GM21529 (cell line): ENCODE data around the gene CCHCR1.
"Not testable (repeated sequence)": the region's sequence is repeated elsewhere in the genome, so short reads cannot be mapped to it uniquely, and the experiment has no call there.

ENCODE experiments used
- ATAC-seq: cut with Tn5 transposase; IDR thresholded peaks from one replicate; pipeline ENCODE4 v1.9.1; 2021; ENCODE audit not compliant: unreplicated experiment

Gene CCHCR1, protein sequence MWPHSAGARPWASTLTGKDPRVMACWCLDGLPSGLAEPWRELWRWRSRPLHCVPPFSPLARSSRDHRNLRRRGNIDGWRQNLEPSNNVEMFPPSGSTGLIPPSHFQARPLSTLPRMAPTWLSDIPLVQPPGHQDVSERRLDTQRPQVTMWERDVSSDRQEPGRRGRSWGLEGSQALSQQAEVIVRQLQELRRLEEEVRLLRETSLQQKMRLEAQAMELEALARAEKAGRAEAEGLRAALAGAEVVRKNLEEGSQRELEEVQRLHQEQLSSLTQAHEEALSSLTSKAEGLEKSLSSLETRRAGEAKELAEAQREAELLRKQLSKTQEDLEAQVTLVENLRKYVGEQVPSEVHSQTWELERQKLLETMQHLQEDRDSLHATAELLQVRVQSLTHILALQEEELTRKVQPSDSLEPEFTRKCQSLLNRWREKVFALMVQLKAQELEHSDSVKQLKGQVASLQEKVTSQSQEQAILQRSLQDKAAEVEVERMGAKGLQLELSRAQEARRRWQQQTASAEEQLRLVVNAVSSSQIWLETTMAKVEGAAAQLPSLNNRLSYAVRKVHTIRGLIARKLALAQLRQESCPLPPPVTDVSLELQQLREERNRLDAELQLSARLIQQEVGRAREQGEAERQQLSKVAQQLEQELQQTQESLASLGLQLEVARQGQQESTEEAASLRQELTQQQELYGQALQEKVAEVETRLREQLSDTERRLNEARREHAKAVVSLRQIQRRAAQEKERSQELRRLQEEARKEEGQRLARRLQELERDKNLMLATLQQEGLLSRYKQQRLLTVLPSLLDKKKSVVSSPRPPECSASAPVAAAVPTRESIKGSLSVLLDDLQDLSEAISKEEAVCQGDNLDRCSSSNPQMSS

DNA sequence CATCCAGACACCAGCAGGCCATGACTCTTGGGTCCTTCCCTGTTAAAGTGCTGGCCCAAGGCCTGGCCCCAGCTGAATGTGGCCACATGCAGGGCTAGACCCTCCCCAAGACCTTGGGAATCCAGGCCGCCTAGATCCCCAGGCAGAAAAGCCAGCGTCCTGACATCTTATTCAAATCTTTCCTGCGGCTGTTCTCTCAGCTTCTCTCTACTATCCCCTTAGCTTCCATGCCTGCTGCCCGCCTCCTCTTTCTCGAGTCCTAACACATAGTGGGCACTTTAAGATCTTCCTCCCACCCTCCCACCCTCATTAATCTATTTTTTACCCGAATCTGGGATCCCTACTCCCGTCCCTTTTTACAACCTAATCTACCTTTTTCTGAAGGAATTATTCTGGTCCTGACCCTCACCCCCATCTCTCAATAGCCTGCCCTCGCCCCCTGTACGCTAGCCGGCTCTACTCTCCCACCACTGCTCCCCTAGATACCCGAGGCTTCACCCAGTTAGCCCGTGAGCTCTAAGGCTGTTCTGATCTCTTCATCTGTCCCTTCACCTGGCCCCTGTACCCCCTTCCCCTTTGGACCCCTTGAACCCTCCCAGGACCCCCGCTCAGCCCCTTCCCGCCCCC lies at the start of gene CCHCR1:
TSS of gene CCHCR1 (minus strand) at position 290 of the 627 bp plus-strand sequence. CDS start at position 88, 202 bp downstream.
- ATAC-seq: peak; percentile 14

DNA sequence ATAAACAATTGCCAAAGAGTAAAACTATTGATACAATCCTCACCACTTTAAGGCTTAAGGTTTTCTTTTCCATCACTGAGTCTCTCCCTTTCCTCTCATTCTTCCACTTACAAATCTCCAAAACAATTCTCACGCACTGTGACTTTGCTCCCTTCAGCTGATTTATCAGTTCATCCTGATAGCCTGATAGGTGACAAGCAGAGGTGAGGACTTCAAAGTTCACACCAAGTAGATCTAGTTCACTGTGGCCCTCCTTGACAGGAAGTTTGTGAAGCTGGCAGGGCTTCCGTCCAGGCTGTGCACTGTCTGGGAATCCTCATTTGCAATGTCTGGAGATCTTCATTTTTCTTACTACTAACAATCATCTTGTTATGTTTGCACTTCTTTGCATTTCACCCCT lies 48.0 kb upstream of the CCHCR1 start:
- no peak for ATAC-seq

DNA sequence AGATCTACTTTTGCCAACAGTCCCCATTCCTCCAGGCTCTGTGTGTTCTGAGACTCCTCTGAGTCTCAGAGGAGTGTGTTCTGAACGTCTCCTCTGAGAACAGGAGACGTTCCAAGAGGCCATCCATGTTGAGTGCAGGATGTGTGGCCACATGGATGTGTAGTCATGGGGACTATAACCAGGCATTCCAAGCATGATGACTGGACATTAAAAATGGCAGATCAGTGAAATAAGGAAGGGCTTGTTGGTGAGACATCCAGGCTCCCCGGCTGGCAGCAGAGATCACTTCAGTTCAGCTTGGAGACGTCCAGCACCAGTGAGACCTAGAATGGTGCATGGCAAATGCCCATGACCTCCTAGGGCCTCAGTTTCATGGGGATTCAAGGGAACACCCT lies 47.1 kb upstream of the CCHCR1 start:
- no peak for ATAC-seq

DNA sequence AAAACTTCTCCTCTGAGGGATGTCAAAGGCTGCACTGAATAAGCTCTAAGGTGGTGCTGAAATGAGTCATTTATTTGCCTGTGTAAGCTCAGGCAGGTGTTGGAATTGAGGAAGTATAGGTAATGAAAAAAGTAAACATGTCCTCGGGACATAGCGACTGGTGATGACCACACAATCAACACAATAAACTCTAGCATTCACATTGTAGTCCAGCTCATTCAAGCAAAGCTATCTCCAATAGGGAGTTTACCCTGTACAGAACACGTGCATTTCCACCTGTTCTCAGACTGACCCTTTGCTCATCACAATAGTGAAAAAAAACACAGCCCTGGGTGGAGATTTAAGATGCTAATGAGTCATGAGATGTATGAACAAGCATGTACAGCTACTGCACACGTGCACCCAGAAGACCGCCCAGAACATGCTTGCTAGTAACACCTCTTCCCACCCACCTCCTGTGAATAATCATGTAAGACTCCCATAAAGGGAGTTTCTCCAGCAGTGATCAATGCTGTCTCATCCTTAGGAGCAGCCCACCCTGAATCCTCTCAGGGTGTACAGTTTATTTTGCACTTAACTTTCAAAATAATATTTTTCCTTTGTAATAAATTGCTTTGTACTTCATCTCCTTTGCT lies 45.9 kb upstream of the CCHCR1 start:
- peak; percentile 50 for ATAC-seq

DNA sequence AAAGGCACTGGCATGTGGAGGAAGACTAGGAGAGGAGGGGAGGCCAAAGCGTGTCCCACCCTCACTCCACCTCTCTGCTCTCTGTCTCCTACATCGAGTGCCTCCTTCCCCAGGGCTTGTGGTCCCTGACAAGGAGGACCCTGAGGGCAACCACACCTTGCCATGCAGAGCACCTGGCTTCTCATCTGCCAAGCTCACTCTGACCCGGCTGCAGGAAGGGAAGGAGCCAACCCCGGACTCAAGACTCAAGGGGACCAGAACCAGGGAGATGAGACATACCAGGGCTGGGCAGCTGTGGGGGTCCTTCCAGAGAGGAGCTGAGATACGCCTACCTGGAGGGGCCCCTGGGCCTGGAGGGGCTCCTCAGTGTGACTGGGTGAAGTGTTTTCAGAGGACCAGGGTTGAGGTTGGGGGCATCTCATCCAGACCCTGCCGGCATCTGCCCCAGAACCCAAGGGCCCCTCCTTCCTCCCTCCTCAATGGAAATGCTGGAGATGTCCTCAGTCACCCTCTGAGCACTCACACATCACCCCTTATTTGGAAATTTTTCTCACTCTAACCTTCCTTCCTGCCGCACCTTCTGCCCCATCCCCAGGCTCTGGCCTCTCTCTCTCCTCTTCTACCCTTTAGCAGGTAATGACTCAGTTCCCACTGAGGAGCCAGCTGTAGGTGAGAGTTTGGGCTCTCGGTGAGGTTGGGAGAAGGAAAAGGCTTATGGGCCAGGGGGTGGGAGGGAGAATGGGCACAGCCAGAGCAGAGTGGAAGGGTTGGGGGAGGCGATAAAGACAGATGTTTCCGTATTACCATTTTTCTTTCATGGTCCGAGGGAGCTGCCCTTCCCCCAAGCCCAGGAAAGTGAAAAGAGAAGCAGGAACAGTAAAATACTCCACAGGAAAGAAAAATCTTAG lies 44.9 kb upstream of the CCHCR1 start:
- no peak for ATAC-seq

DNA sequence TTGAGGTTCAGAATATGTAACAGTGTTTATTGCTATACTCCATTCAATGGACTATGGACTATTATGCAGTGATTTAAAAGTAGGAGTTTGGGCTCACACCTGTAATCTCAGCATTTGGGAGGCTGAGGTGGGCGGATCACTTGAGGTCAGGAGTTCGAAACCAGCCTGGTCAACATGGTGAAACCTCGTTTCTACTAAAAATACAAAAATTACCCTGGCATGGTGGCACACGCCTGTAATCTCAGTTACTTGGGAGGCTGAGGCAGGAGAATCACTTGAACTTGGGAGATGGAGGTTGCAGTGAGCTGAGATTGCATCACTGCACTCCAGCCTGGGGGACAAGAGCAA lies 41.5 kb upstream of the CCHCR1 start:
- ATAC-seq: not testable (repeated sequence)

DNA sequence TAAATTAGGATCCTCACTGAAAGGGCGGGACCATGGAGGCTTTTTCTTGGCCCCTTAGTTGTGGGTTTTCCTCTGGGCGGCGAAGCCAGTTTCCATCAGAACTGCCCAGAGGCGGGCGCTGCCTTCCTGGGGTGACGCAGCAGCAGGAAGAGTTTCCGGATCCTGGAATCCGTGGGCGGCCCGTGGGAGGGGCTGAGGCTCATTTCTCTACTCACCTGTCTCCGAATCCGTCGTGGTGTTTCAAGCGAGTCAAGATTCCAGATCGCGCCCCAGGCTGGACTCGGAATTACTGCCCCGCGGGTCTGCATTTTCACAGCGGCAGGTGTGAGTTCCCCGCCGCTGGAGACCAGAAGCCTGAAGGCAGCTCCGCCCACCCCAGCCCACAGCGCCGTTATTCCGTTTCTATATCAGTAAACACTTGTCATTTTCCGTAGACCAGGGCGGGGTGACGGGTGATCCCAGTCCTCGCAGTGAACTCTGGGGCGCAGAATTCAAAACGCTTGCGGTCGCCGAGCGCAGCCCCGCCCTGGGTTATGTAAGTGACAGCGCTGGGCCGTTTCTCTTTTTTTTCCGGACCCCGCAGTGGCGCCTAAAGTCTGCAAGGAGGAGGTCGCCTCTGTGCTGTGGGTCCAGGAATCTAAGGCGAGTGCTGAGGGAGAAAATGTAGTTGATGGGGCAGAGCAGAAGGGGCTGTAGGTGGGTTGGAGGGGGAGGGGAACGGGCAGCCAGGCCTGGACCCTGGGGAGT lies 40.1 kb upstream of the CCHCR1 start:
- peak; percentile 63 for ATAC-seq

DNA sequence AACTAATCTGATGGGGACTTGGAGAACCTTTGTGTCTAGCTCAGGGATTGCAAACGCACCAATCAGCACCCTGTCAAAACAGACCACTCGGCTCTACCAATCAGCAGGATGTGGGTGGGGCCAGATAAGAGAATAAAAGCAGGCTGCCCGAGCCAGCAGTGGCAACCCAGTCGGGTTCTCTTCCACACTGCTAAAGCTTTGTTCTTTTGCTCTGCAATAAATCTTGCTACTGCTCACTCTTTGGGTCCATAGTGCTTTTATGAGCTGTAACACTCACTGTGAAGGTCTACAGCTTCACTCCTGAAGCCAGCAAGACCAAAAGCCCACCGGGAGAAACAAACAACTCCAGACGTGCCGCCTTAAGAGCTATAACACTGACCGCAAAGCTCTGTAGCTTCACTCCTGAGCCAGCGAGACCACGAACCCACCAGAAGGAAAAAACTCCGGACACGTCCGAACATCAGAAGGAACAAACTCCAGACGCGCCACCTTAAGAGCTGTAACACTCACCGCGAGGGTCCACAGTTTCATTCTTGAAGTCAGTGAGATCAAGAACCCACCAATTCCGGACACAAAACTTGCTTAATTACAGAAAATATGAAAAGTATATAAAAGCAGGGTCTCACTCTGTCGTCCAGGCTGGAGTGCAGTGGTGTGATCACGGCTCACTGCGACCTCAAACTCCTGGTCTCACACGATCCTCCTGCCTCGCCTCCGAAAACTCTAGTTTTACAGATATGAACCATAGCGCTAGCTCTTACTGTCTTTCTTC lies 38.8 kb upstream of the CCHCR1 start:
- peak; percentile 2 for ATAC-seq

DNA sequence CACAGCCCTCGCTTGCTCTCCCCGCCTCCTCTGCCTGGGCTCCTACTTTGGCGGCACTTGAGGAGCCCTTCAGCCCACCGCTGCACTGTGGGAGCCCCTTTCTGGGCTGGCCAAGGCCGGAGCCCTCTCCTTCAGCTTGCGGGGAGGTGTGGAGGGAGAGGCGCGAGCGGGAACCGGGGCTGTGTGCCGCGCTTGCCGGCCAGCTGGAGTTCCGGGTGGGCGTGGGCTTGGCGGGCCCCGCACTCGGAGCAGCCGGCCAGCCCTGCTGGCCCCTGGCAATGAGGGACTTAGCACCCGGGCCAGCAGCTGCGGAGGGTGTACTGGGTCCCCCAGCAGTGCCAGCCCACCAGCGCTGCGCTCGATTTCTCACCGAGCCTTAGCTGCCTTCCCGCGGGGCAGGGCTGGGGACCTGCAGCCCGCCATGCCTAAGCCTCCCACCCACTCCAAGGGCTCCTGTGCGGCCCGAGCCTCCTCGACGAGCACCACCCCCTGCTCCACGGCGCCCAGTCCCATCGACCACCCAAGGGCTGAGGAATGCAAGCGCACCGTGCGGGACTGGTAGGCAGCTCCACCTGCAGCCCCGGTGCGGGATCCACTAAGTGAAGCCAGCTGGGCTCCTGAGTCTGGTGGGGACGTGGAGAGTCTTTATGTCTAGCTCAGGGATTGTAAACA lies 37.8 kb upstream of the CCHCR1 start:
- ATAC-seq: not testable (repeated sequence)

DNA sequence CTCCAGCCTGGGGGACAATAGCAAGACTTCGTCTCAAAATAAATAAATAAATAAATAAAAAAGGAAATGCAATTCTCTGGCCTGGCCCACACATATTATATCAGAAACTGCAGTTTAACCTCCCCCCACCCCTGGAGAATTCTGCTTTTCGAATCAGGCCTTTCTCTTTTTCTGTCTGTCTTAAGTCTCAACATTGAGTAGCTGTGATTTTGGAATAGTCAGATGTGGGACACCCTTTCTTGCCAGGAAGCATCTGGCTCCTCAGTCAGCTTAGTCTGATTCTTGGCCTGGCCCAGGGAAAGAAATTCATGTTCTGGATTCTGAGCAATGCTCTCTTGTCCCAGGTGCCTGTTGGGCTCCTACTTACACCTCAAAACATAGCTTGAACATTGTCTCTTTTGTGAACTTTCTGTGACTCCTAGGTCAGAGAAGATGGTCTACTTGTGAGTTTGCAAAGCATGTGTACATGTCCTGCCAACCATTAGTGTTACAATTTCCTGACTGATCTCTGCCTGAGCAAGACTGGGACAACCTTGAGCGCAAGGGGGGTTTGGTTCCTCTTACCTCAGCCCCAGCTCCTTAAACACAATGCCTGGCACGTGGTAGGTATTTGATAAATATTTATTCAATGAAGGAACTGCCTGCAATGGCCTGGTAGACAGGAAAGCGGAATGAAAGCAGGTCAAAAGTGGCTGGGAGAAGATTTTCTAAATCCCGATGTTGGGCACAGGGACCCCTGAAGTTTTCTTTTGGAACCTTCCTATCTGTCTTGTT lies 36.6 kb upstream of the CCHCR1 start:
- no peak for ATAC-seq

DNA sequence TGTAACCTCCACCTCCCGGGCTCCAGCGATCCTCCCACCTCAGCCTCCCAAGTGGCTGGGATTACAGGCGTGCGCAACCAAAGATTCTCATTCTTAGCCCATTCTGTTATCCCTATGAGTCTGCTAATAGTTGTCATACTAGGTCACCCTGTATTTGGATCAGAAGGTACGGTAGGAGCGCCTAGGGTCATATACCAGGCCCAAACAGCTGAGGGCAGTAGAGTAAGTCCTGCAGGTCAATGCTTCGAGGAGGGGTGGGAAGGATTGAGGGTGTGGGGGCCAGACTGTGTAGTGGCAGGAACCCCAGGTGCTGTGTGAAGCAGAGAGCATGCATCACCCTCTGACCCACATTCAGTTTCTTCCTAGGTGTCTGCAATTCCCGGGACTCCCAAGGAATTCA lies 35.6 kb upstream of the CCHCR1 start:
- no peak for ATAC-seq

DNA sequence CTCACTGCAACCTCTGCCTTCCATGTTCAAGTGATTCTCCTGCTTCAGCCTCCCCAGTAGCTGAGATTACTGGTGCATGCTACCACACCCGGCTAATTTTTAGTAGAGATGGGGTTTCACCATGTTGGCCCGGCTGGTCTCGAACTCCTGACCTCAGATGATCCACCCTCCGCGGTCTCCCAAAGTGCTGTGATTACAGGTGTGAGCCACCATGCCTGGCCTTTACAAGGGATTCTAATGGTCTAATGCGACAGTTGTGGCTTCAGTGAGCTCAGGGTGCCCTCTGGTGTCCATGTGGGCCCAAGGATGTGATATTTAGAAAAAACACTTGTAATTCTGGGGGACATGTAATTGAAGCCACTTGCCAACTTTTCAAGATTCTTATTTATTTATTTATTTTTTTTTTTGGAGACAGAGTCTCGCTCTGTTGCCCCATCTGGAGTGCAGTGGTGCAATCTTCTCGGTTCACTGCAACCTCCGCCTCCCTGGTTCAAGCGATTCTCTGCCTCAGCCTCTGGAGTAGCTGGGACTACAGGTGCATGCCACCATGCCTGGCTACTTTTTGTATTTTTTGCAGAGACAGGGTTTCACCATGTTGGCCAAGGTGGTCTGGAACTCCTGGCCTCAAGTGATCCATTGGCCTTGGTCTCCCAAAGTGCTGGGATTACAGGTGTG lies 35.0 kb upstream of the CCHCR1 start:
- ATAC-seq: not testable (repeated sequence)

DNA sequence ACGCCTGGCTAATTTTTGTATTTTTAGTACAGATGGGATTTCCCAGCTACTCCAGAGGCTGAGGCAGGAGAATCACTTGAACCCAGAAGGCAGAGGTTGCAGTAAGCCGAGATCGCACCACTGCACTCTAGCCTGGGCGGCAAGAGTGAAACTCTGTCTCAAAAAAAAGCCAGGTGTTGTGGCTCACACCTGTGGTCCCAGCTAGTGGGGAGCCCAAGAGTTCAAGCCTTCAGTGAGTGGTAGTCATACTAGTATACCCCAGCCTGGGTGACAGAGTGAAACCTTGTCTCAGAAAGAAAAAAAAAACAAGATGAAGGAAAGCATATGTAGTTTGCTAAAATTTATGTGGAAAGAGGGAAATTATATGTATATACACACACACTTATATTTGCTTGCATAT lies 32.9 kb upstream of the CCHCR1 start:
- ATAC-seq: peak; percentile 58

DNA sequence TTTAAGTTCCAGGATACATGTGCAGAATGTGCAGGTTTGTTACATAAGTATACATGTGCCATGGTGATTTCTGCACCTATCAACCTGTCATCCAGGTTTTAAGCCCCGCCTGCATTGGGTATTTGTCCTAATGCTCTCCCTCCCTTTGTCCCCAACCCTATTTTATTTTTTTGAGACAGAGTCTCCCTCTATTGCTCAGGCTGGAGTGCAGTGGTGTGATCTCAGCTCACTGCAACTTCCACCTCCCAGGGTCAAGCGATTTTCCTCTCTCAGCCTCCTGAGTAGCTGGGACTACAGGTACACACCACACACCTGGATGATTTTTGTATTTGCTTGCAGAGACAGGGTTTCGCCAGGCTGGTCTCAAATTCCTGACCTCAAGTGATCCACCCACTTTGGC lies 31.6 kb upstream of the CCHCR1 start:
- ATAC-seq: not testable (repeated sequence)

DNA sequence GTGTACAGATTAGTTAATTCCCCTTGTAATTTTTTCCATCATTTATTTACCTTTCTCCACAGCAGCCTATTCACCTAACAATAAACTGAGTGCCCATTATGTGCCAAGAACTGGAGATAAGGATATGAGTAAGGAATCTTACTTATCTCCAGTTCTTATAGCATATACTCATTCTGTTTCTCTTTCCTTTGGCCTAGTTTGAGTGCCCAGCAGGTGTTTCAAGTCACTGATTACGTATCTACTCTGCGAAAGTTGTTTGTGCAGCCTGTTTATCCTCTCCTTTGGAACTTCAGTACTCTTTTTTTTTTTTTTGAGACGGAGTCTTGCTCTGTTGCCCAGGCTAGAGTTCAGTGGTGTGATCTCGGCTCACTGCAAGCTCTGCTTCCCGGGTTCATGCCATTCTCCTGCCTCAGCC lies 30.2 kb upstream of the CCHCR1 start:
- no peak for ATAC-seq

DNA sequence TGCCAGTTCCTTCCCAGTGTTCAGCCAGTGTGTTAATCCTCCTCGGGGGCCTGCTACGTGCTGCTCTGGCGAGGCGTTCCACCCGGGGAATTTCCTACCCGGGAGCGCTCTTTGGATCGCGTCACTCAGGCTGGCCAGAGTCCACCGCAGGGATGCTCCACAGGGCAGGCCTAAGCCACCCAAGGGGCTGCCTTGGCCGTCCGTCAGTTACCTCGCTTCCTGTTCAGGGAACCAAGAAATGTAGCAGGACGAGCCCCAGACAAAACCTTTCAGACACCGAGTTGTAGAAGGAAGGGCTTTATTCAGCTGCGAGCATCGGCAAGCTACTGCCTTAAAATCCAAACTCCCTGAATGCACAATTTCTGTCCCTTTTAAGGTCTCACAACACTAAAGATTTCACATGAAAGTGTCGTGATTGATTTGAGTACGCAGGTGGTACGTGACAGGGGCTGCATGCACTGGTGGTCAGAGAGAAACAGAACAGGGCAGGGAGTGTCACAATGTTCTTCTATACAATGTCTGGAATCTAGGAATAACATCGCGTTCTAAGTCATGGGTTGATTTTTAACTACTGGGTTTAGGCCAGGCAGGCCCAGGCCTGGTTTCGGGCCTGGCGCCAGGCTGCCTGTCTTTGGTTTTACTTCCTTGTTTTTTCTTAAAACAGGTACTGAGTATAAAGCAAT lies 28.6 kb upstream of the CCHCR1 start:
- ATAC-seq: no peak
